ENCODE results near the gene ERC2. TPM values are rescaled to one million over a fixed set of nuclear protein-coding genes. Genes with fewer than 3 reads are reported as not detected.
A peak's percentile ranks its signal among the peaks of the same experiment; 100 is the strongest.

The ERC2 gene
- total RNA-seq, 2 experiments from 2014 or later: not detected

DNA sequence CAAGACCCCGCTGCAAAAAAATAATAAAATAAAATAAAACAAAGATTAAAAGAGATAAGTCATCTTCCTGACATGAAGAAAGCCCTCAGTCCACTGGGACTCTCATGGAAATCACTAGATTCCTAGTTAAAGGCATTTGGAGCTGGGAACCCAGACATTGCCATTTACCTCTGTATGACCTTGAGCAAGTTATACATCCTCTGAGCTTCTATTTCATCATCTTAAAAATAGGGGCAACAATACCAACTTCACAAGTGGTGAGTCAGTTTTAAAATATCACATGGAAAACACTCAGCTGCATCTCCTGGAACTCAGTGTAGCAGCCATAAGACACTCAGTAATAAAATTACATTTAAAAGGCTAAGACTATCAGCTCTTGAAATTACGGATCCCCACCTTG, 334.8 kb downstream of the ERC2 start:
- ChIA-PET CTCF (no interaction called here), POLR2A (no interaction called here)

DNA sequence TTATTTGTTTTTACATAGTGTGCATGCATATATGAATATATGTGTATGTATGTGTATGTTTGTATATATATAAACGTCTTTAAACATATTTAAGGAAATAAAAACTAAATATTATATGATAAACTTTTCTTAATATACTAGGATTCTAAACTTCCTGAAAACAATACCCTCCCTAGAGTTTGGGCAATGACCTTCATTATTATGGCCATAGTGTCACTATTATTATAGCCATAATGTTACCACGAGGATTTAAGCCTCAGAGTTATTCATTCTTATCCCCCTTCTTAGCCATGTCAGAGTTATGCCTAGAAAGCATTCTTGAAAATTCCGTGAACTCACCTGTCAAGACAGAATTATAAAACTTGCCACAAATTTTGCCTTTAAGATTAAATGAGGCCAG, 335.5 kb downstream of the ERC2 start:
- DNase-seq: no peak
- H3K27ac Mint-ChIP-seq: no peak overlapping the region
- no peak overlapping the region for H3K4me3 Mint-ChIP-seq
- CTCF ChIA-PET: no interaction called here
- POLR2A ChIA-PET: no interaction called here
- H3K27me3 Mint-ChIP-seq: no peaks in the 10 kb centered on the region
- no peaks in the 10 kb centered on the region for H3K36me3 Mint-ChIP-seq
- no peaks in the 10 kb centered on the region for H3K9me3 Mint-ChIP-seq
- intact Hi-C loops (cut with micrococcal nuclease): no loop called here
- no peaks in the 10 kb centered on the region for H3K4me1 Mint-ChIP-seq (ENCODE audit: low read depth)

More for the DNA sequence above, 334.8 kb downstream of the ERC2 start:
- intact Hi-C loops (cut with micrococcal nuclease): no loop called here
- H3K4me1 Mint-ChIP-seq (ENCODE audit: low read depth): no peaks in the 10 kb centered on the region
- H3K4me3 Mint-ChIP-seq: no peak overlapping the region
- no peak for DNase-seq
- no peaks in the 10 kb centered on the region for H3K36me3 Mint-ChIP-seq
- H3K27me3 Mint-ChIP-seq: no peaks in the 10 kb centered on the region
- H3K27ac Mint-ChIP-seq: no peak overlapping the region
- no peaks in the 10 kb centered on the region for H3K9me3 Mint-ChIP-seq

DNA sequence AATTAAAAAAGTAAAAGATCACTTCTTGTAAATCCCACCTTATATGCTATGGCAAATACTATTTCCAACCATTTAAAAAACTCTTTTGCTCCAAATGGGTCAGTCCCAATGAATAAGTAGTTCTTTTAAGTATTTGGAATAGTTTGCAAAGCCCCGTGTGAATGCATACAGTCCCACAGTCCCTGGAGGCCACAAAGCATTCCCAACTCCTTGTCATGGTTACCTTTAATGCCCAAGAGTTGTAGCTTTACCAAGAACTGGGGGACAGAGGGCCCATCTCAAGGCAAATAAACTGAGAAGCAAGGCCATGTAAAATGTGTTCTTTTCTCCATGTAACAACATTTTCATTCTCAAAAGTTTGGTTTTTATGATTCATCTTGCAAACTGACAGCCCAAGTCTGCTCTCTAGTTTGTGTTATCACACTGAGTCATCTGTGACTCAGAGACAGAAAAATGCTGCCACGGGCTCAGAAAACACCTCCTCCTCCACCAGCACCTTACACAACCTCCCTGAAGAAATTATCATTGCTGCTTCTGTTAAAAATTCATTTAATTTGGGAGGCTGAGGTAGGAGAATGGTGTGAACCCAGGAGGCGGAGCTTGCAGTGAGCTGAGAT, 336.2 kb downstream of the ERC2 start:
- no peaks in the 10 kb centered on the region for H3K27me3 Mint-ChIP-seq
- no peaks in the 10 kb centered on the region for H3K36me3 Mint-ChIP-seq
- CTCF ChIA-PET: no interaction called here
- intact Hi-C loops (cut with micrococcal nuclease): no loop called here
- DNase-seq: peak; percentile 29
- POLR2A ChIA-PET: no interaction called here
- no peak overlapping the region for H3K4me3 Mint-ChIP-seq
- H3K9me3 Mint-ChIP-seq: no peaks in the 10 kb centered on the region
- no peak overlapping the region for H3K27ac Mint-ChIP-seq
- H3K4me1 Mint-ChIP-seq (ENCODE audit: low read depth): no peaks in the 10 kb centered on the region

DNA sequence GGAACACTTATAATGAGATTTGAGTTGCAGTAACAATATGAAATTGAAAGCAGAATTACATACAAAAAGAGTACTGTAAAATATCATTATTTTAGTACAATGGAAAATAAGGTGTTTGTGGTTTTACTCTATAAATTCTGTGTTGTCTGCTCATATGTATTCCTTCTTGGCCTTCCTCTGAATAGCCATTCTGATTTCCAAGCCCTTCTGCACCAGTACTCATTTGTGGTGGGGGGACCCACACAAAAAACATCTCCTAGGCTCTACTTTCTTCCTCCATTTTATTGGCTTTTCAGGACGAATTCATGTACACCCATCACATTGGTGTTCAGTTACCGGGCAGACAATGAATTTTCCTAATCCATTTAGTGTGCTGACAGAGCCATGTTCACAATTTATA, 338.2 kb downstream of the ERC2 start:
- no peaks in the 10 kb centered on the region for H3K36me3 Mint-ChIP-seq
- DNase-seq: no peak
- no peak overlapping the region for H3K27ac Mint-ChIP-seq
- H3K4me3 Mint-ChIP-seq: no peak overlapping the region
- POLR2A ChIA-PET: no interaction called here
- CTCF ChIA-PET: no interaction called here
- H3K27me3 Mint-ChIP-seq: no peaks in the 10 kb centered on the region
- H3K4me1 Mint-ChIP-seq (ENCODE audit: low read depth): no peaks in the 10 kb centered on the region
- no peaks in the 10 kb centered on the region for H3K9me3 Mint-ChIP-seq
- intact Hi-C loops (cut with micrococcal nuclease): no loop called here

DNA sequence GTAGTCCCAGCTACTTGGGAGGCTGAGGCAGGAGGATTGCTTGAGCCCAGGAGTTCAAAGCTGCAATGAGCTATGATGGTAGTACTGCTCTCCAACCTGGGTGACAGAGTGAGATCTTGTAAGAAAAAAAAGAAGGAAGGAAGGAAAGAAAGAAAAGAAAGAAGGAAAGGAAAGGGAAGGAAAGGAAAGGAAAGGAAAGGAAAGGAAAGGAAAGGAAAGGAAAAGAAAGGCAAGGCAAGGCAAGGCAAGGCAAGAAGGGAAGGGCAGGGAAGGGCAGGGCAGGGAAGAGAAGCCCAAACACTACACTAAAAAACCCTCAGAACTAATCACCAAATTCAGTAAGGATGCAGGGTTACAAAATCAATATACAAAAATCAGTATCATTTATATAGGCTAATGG, 341.6 kb downstream of the ERC2 start:
- Mint-ChIP-seq H3K27me3 (no peaks in the 10 kb centered on the region), H3K4me1 (ENCODE audit: low read depth) (no peaks in the 10 kb centered on the region), H3K4me3 (no peak overlapping the region), H3K27ac (no peak overlapping the region), H3K9me3 (no peaks in the 10 kb centered on the region), H3K36me3 (no peaks in the 10 kb centered on the region)
- intact Hi-C loops (cut with micrococcal nuclease): no loop called here
- CTCF ChIA-PET: no interaction called here
- POLR2A ChIA-PET: no interaction called here
- DNase-seq: no peak

DNA sequence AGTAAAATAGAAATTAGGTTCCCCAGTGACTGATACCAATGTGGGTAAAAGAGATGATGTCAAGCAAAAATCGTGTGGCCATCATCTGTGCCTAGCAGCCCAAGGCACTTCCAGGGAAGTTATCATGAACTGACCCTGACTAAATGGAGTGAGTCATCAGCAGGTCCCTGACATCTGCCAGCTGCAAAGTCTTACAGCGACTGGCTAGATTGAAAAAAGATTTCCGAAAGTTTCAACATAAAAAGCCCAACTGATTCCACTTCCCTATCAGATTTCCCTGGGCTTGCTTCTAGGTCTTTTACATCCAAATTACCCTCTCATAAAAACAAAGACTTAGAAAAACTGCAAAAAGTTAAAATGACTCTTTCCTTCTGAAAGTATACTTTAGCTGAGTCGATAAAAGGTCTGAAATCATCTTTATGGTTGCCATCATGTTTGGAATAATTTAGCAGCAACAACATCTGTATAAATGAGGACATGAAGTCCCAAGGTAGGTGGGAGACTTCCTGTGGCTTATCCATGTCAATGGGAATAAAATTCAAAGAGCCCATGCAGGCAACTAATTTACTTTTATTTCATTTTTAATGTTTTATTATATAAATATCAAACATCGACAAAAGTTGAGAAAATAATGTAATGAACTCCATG, 342.8 kb downstream of the ERC2 start:
- Mint-ChIP-seq H3K4me1 (ENCODE audit: low read depth) (no peaks in the 10 kb centered on the region), H3K27me3 (no peaks in the 10 kb centered on the region), H3K36me3 (no peaks in the 10 kb centered on the region), H3K9me3 (no peaks in the 10 kb centered on the region), H3K27ac (no peak overlapping the region), H3K4me3 (no peak overlapping the region)
- ChIA-PET CTCF (no interaction called here), POLR2A (no interaction called here)
- intact Hi-C loops (cut with micrococcal nuclease): no loop called here
- no peak for DNase-seq

DNA sequence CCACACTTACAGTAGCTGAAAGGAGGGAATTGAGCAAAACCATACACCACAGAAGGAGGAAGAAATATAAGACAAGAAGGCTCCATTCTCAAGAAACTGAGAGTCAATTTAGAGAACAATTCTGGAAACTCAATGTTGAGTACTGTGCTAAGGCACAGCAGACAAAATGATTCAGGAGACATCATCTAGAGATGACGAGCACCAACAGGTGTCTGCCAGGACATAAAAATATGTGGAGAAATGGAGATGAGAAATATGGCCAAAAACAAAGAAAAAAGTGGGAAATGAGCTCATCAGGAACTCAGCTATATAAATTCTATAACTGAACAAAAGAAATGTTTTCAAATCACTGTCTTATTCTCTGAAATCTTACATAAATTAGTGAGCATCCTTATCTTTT, 343.7 kb downstream of the ERC2 start:
- no peaks in the 10 kb centered on the region for H3K9me3 Mint-ChIP-seq
- no peaks in the 10 kb centered on the region for H3K4me1 Mint-ChIP-seq (ENCODE audit: low read depth)
- no peak overlapping the region for H3K27ac Mint-ChIP-seq
- intact Hi-C loops (cut with micrococcal nuclease): no loop called here
- POLR2A ChIA-PET: no interaction called here
- H3K36me3 Mint-ChIP-seq: no peaks in the 10 kb centered on the region
- H3K4me3 Mint-ChIP-seq: no peak overlapping the region
- no peaks in the 10 kb centered on the region for H3K27me3 Mint-ChIP-seq
- CTCF ChIA-PET: no interaction called here
- DNase-seq: no peak

DNA sequence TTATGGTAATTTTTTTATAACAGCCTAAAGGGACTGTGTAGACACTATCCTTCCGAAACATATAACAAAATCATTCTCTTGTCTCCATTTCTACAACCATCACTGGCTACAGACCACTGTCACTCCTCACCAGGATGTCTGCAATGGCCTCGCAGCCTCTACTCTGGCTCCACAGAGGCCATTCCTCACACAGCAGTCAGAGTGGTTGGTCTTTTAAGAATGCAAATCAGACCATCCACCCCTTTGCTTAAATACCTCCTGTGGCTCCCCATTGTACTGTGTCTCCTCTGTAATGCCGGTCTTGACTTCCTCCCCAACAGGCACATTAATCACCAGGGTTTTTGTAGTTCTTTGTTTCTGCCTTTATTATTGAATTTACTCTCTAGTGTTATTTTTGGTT, 344.8 kb downstream of the ERC2 start:
- CTCF ChIA-PET: no interaction called here
- no peak for DNase-seq
- Mint-ChIP-seq H3K27me3 (no peaks in the 10 kb centered on the region), H3K9me3 (no peaks in the 10 kb centered on the region), H3K4me3 (no peak overlapping the region), H3K27ac (no peak overlapping the region), H3K4me1 (ENCODE audit: low read depth) (no peaks in the 10 kb centered on the region), H3K36me3 (no peaks in the 10 kb centered on the region)
- intact Hi-C loops (cut with micrococcal nuclease): no loop called here
- POLR2A ChIA-PET: no interaction called here

DNA sequence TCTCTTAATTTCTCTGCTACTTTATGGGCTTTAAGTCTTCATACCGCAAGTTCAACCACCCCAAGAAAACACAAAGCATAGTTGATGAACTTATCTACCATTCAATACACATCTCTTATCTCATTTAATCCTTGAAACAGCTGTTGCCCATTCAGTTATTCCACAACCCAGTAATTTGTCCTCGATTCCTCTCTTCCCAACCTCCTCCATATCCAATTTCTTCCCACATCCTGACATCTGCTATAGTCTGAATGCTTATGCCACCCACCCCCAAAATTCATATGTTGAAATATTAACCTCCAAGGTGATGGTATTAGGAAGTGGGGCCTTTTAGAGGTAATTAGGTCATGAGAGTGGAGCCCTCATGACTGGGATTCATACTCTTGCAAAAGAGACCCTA, 345.4 kb downstream of the ERC2 start:
- H3K27me3 Mint-ChIP-seq: no peaks in the 10 kb centered on the region
- H3K9me3 Mint-ChIP-seq: no peaks in the 10 kb centered on the region
- POLR2A ChIA-PET: no interaction called here
- no peaks in the 10 kb centered on the region for H3K36me3 Mint-ChIP-seq
- no peak overlapping the region for H3K4me3 Mint-ChIP-seq
- H3K27ac Mint-ChIP-seq: no peak overlapping the region
- DNase-seq: no peak
- intact Hi-C loops (cut with micrococcal nuclease): no loop called here
- CTCF ChIA-PET: no interaction called here
- no peaks in the 10 kb centered on the region for H3K4me1 Mint-ChIP-seq (ENCODE audit: low read depth)

DNA sequence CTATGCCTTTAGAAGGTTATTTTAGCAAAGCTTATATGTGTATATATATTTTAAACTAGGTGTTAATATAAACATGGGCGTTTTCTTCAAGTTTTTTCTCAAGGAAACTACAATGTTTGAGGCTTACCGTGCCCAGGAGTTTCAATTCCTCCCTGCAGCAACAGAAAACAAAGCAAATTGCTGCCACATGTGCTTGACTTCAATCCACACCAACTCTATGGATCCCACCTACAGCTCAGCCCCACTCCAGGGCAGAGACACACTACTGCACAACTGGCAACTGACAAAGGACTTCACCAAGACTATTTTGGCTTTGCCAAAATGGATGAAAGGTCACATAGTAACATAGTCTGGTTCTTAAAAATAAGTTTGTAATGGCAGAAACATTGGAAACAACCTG, 346.6 kb downstream of the ERC2 start:
- H3K4me3 Mint-ChIP-seq: no peak overlapping the region
- no peaks in the 10 kb centered on the region for H3K4me1 Mint-ChIP-seq (ENCODE audit: low read depth)
- intact Hi-C loops (cut with micrococcal nuclease): no loop called here
- no peak overlapping the region for H3K27ac Mint-ChIP-seq
- POLR2A ChIA-PET: no interaction called here
- DNase-seq: no peak
- no peaks in the 10 kb centered on the region for H3K9me3 Mint-ChIP-seq
- H3K27me3 Mint-ChIP-seq: no peaks in the 10 kb centered on the region
- CTCF ChIA-PET: no interaction called here
- no peaks in the 10 kb centered on the region for H3K36me3 Mint-ChIP-seq

DNA sequence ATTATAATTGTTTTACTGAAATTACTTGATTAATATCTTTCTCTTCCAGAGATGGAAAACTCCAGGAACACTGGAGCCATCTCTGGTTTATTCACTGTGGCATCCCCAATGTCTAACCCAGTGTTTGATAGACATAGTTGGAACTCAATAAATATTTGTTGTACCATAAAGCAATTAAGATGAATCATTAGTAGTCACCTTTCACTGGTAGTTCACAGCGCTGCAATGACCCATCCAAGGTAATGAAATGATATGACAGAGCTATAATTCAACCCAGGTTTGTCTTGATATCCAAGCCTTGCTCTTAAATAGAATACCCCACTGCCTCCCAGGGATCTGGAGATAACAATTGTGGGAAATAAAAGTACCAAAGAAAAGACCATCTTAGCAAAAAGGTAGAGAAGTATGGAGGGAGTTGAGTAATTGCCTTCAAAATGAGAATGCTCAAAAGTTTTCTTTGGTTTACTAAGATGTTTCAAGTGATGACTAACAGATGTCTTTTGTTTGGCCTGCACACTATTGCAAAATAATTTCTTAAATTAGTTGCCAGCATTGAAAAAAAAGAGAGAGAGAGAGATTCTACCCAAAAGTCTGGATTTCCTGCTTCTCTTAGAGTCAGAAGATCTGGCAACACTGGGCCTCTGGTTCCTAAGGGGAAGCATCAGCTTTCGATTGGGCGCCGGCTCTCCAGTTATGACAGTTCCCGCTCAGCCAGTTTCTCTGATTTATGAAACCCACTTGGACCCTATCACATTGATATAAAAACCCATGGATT, 348.5 kb downstream of the ERC2 start:
- H3K9me3 Mint-ChIP-seq: peaks cover 6% of the 10 kb centered on the region
- ChIA-PET POLR2A (no interaction called here), CTCF (no interaction called here)
- no peak overlapping the region for H3K4me3 Mint-ChIP-seq
- DNase-seq: no peak
- no peaks in the 10 kb centered on the region for H3K36me3 Mint-ChIP-seq
- no peaks in the 10 kb centered on the region for H3K27me3 Mint-ChIP-seq
- intact Hi-C loops (cut with micrococcal nuclease): no loop called here
- H3K27ac Mint-ChIP-seq: no peak overlapping the region
- no peaks in the 10 kb centered on the region for H3K4me1 Mint-ChIP-seq (ENCODE audit: low read depth)

DNA sequence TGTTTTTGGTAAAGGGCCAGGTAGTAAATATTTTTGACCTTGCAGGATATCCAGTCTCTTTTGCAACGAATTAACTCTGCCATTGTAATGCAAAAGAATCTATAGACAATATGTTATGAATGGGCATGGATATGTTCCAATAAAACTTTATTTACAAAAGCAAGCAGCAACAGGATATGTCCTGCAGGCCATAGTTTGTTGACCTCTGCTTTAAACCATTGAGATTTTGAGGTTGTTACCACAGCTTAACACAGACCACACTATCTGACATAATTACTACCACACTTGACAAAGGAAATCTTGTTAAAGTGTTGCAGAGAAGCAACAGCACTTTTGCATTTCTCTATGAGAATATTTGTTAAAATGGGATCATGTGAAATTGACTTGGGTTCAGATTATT, 349.3 kb downstream of the ERC2 start:
- intact Hi-C loops (cut with micrococcal nuclease): no loop called here
- Mint-ChIP-seq H3K27ac (no peak overlapping the region), H3K27me3 (no peaks in the 10 kb centered on the region), H3K4me1 (ENCODE audit: low read depth) (no peaks in the 10 kb centered on the region), H3K9me3 (peaks cover 11% of the 10 kb centered on the region), H3K36me3 (no peaks in the 10 kb centered on the region), H3K4me3 (no peak overlapping the region)
- ChIA-PET POLR2A (no interaction called here), CTCF (no interaction called here)
- DNase-seq: no peak

DNA sequence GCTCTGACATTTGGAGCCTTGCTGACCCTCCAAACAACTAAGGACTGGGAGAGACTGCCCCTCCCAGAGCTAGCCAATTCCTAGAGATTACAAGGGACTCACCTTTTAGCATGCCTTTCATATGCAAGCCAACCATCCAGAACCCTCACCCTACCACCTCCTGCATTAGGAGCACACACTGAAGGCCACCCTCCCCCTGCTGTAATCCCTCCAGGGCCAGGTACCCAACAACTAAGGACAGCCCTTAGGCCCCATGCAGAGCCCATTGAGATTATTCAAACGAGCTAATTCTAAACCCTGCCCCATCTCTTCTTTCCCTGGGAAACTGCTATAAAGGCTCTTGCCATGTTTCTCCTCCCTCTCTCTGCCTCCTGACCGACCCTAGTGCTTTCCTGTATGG, 352.6 kb downstream of the ERC2 start:
- CTCF ChIA-PET: no interaction called here
- H3K27ac Mint-ChIP-seq: no peak overlapping the region
- DNase-seq: no peak
- H3K27me3 Mint-ChIP-seq: no peaks in the 10 kb centered on the region
- no peaks in the 10 kb centered on the region for H3K36me3 Mint-ChIP-seq
- POLR2A ChIA-PET: no interaction called here
- intact Hi-C loops (cut with micrococcal nuclease): no loop called here
- peaks cover 11% of the 10 kb centered on the region for H3K9me3 Mint-ChIP-seq
- H3K4me3 Mint-ChIP-seq: no peak overlapping the region
- no peaks in the 10 kb centered on the region for H3K4me1 Mint-ChIP-seq (ENCODE audit: low read depth)
